OCI-LY7 (cell line): Measurements from ENCODE around the gene ASXL2. TPM values are rescaled to one million over a fixed set of nuclear protein-coding genes. Genes with fewer than 3 reads are reported as not detected.

Experiments used
- BruUV-seq: library from RNA; stranded (reverse); fragments of 400-500 nt; replicated peaks from 2 replicates; lab custom pipeline; 2021; lab: Mats Ljungman, UMichigan
- CTCF ChIA-PET: fragments of 300-600 bp; sonication (Branson Sonifier 250); formaldehyde crosslinking; loops from one replicate; lab custom pipeline; 2022; ENCODE audit warnings: antibody characterized with exemption; ENCODE audit not compliant: unreplicated experiment; lab: Charles Lee
- POLR2A ChIA-PET: fragments of 300-600 bp; sonication (Branson Sonifier 250); formaldehyde crosslinking; loops from one replicate; lab custom pipeline; 2022; ENCODE audit warnings: antibody characterized with exemption; lab: Charles Lee
- DNase-seq: peaks from one replicate; pipeline ENCODE4 v3.0.0-alpha.2; 2015; ENCODE audit warnings: low spot score
- H2AFZ ChIP-seq: fragments of 200-600 bp; sonication (generic), shearing (Covaris generic); 2 replicates; pipeline ENCODE4 v1.6.1; 2014; ENCODE audit warnings: mild to moderate bottlenecking, antibody characterized with exemption, low read length, moderate library complexity
- H3K27ac ChIP-seq: fragments of 200-600 bp; sonication (generic); 2 replicates; pipeline ENCODE4 v1.5.1; 2014; ENCODE audit warnings: mixed run types, low read depth, mild to moderate bottlenecking, moderate library complexity, low read length, inconsistent platforms; ENCODE audit not compliant: poor library complexity, severe bottlenecking
- H3K36me3 ChIP-seq: fragments of 200-600 bp; sonication (generic); 2 replicates; pipeline ENCODE4 v1.6.1; 2014; ENCODE audit warnings: mild to moderate bottlenecking, antibody characterized with exemption, low read length, moderate library complexity, mixed read lengths; ENCODE audit not compliant: insufficient read depth
- H3K4me1 ChIP-seq: fragments of 200-600 bp; sonication (generic); 2 replicates; pipeline ENCODE4 v1.5.1; 2014; ENCODE audit warnings: mild to moderate bottlenecking, low read length; ENCODE audit not compliant: insufficient read depth, poor library complexity, severe bottlenecking
- H3K4me2 ChIP-seq: fragments of 200-600 bp; sonication (generic); 2 replicates; pipeline ENCODE4 v1.6.1; 2014; ENCODE audit warnings: mild to moderate bottlenecking, low read length
- H3K4me3 ChIP-seq: fragments of 200-600 bp; sonication (generic); 2 replicates; pipeline ENCODE4 v1.5.1; 2014; ENCODE audit warnings: mild to moderate bottlenecking, low read depth, low read length; ENCODE audit not compliant: poor library complexity, severe bottlenecking
- H3K79me2 ChIP-seq: fragments of 200-600 bp; sonication (generic); 2 replicates; pipeline ENCODE4 v1.6.1; 2016; ENCODE audit warnings: low read depth, mild to moderate bottlenecking, low read length, moderate library complexity, mixed read lengths; ENCODE audit not compliant: insufficient read depth
- H3K9me2 ChIP-seq: fragments of 200-600 bp; sonication (generic); 2 replicates; pipeline ENCODE4 v1.6.1; 2016; ENCODE audit warnings: mild to moderate bottlenecking, low read length, mixed read lengths; ENCODE audit not compliant: insufficient read depth
- H3K9me3 ChIP-seq: fragments of 200-600 bp; sonication (generic); 2 replicates; pipeline ENCODE4 v1.6.1; 2014; ENCODE audit warnings: mild to moderate bottlenecking, mixed run types, low read length, mixed read lengths
- H4K20me1 ChIP-seq: fragments of 200-600 bp; sonication (generic); 2 replicates; pipeline ENCODE4 v1.6.1; 2014; ENCODE audit warnings: mild to moderate bottlenecking, antibody characterized with exemption, low read length, moderate library complexity, mixed read lengths; ENCODE audit not compliant: insufficient read depth
- EZH2phosphoT487 ChIP-seq: fragments of 200-600 bp; sonication (generic); IDR thresholded peaks from 2 replicates; pipeline ENCODE4 v1.6.1; 2018; ENCODE audit warnings: low read depth, borderline replicate concordance, mild to moderate bottlenecking, mixed run types, antibody characterized with exemption, low read length, moderate library complexity, mixed read lengths
- intact Hi-C: fragments of 100-400 bp; cut with micrococcal nuclease; formaldehyde crosslinking; loops from one replicate; pipeline ENCODE4 v1.10.0; 2022; ENCODE audit not compliant: unreplicated experiment
- total RNA-seq, 2 experiments: library from RNA; depleted of rRNA in 1 of 2; stranded (reverse); fragments of >200 nt in 1 of 2; shearing (Covaris generic) in 1 of 2; gene quantifications; 2 replicates each; pipeline ENCODE4 v1.2.3, GENCODE V29; 2014 to 2022
- TF ChIP-seq, protein P1 (sequence below): fragments of 200-600 bp; sonication (generic); conservative IDR thresholded peaks from 2 replicates; pipeline ENCODE4 v1.5.1; 2014; ENCODE audit warnings: mild to moderate bottlenecking, antibody characterized with exemption, low read length, moderate library complexity, mixed read lengths

Gene ASXL2
- total RNA-seq, 2 experiments from 2014 or later: 12.4 to 31.8 TPM

DNA sequence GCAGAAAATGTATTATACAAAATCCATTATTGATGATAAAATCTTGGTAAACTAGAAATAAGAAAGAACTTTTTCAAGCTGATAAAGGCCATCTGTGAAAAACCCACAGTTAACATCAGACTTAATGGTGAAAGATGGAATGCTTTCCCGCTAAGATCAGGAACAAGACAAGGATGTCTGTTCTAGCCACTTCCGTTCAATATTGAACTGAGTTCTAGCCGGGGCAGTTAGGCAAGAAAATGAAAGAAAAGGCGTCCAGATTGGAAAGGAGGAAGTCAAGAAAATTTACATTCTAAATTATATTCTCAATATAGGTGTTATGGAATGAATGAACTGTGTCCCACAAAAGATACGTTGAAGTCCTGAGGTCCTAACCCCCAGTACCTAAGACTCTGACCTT lies 165.8 kb downstream of the ASXL2 start:
- intact Hi-C loops: no loop called here
- no peak overlapping the region for H2AFZ ChIP-seq
- ChIA-PET POLR2A (no interaction called here), CTCF (no interaction called here)
- H3K9me2 ChIP-seq: no peaks in the 10 kb centered on the region
- no peaks in the 10 kb centered on the region for H3K9me3 ChIP-seq
- TF ChIP-seq EZH2phosphoT487: no peak
- TF ChIP-seq, protein P1, sequence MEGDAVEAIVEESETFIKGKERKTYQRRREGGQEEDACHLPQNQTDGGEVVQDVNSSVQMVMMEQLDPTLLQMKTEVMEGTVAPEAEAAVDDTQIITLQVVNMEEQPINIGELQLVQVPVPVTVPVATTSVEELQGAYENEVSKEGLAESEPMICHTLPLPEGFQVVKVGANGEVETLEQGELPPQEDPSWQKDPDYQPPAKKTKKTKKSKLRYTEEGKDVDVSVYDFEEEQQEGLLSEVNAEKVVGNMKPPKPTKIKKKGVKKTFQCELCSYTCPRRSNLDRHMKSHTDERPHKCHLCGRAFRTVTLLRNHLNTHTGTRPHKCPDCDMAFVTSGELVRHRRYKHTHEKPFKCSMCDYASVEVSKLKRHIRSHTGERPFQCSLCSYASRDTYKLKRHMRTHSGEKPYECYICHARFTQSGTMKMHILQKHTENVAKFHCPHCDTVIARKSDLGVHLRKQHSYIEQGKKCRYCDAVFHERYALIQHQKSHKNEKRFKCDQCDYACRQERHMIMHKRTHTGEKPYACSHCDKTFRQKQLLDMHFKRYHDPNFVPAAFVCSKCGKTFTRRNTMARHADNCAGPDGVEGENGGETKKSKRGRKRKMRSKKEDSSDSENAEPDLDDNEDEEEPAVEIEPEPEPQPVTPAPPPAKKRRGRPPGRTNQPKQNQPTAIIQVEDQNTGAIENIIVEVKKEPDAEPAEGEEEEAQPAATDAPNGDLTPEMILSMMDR: no peak
- no TSS peak for BruUV-seq
- H3K27ac ChIP-seq: no peak overlapping the region
- H3K4me3 ChIP-seq: no peak overlapping the region
- H3K4me2 ChIP-seq: no peak overlapping the region
- no peaks in the 10 kb centered on the region for H3K4me1 ChIP-seq
- no peak for DNase-seq
- H3K79me2 ChIP-seq: no peaks in the 10 kb centered on the region
- H3K36me3 ChIP-seq: no peaks in the 10 kb centered on the region
- no peaks in the 10 kb centered on the region for H4K20me1 ChIP-seq

DNA sequence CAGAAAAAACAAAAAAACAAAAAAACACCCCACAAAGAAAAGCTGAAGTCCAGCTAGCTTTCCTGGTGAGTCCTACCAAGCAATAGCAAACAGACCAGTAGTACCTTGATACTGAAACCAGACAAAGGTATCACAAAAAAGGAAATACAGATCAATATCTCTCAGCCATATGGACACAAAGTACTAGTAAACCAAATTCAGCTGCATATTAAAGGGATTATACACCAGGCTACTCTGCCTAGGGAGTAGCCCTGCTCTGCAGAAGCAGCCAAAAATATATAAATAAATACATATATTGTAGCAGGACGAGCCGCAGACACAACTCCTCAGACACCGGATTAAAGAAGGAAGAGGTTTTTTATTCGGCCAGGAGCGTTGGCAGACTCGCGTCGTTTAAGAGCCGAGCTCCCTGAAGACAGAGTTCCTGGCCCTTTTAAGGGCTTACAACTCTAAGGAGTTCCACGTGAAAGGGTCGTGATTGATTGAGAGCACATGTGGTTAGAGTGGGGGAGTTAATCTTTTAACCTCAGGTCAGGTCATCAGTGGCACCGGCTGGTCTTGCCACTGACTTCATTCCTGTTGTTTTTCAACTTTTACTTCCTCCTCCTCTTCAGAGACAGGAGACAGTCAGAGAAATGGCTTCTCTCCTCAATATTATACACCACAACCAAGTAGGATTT lies 166.5 kb downstream of the ASXL2 start:
- H2AFZ ChIP-seq: no peak overlapping the region
- TF ChIP-seq EZH2phosphoT487: no peak
- TF ChIP-seq, protein P1: no peak
- BruUV-seq: no TSS peak

GRCh38 chr2:25710750-25711149 lies 167.5 kb downstream of the ASXL2 start:
- ChIA-PET POLR2A (interaction anchor here (0.6 to 1.6 kb wide), 3 partner anchors 9 to 598 kb away, joined by 4 to 5 read pairs (median 4); no protein-coding TSS in a partner anchor), CTCF (no interaction called here)
- Histone ChIP-seq H2AFZ (no peak overlapping the region), H3K4me2 (no peak overlapping the region), H3K79me2 (no peaks in the 10 kb centered on the region), H3K27ac (no peak overlapping the region), H3K36me3 (no peaks in the 10 kb centered on the region), H3K4me3 (no peak overlapping the region), H3K9me2 (no peaks in the 10 kb centered on the region), H3K4me1 (no peaks in the 10 kb centered on the region), H4K20me1 (no peaks in the 10 kb centered on the region), H3K9me3 (no peaks in the 10 kb centered on the region)
- intact Hi-C loops: no loop called here
- no peak for TF ChIP-seq EZH2phosphoT487
- TF ChIP-seq, protein P1: no peak
- BruUV-seq: no TSS peak
- DNase-seq: no peak

More for the DNA sequence above, 166.5 kb downstream of the ASXL2 start:
- ChIA-PET CTCF (no interaction called here), POLR2A (no interaction called here)
- no peaks in the 10 kb centered on the region for H3K4me1 ChIP-seq
- DNase-seq: no peak
- H3K27ac ChIP-seq: no peak overlapping the region
- H3K36me3 ChIP-seq: no peaks in the 10 kb centered on the region
- no peak overlapping the region for H3K4me3 ChIP-seq
- H3K79me2 ChIP-seq: no peaks in the 10 kb centered on the region
- H3K9me2 ChIP-seq: no peaks in the 10 kb centered on the region
- no peak overlapping the region for H3K4me2 ChIP-seq
- H4K20me1 ChIP-seq: no peaks in the 10 kb centered on the region
- intact Hi-C loops: no loop called here
- no peaks in the 10 kb centered on the region for H3K9me3 ChIP-seq
